GM12864 (cell line): ENCODE measurements around the gene SSU72.
"Not testable (repeated sequence)": the region's sequence is repeated elsewhere in the genome, so short reads cannot be mapped to it uniquely, and the experiment has no call there.

Source experiments
- DNase-seq: peaks from one replicate; pipeline ENCODE4 v3.0.0-alpha.2; 2011; ENCODE audit warnings: low read depth
- H3K4me3 ChIP-seq: 2 replicates; pipeline ENCODE4 v1.5.1; 2011; ENCODE audit warnings: mild to moderate bottlenecking, low read depth, low read length, control low read depth
- TF ChIP-seq, protein P1 (sequence below): IDR thresholded peaks from 2 replicates; pipeline ENCODE4 v1.5.1; 2011; ENCODE audit warnings: low read depth, mild to moderate bottlenecking, moderate library complexity, low read length, control low read depth, inconsistent platforms; ENCODE audit errors: missing control alignments

SSU72 gene

DNA sequence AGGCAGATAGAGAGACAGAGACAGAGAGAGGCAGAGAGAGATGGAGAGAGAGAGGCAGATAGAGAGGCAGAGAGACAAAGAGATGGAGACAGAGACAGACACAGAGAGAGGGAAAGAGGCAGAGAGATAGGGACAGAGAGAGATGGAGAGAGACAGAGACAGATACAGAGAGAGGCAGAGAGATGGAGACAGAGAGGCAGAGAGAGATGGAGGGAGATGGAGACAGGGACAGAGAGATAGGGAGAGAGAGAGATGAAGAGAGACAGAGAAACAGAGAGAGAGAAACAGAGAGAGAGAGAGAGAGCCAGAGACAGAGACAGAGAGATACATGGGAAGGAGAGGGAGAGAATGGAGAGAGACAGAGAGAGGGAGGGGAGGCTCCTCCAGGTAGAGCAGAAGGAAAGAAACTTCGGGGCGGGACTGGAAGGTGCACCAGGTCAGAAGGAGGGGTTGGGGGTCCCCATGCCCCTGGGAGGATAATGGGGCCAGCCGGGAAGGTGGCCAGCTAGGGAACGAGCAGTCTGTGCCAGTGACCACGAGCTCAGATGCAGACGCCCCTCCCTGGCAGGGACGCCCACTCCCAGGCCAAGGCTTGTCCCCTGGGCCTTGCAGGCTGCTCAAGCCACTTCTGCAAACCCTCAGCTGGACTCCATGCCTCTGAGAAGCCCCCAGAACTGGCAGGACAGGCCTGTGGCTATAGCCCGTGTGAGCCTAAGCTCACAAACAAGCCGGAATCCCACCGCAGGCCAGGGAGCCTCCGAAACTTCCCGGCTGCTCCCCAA lies 22.0 kb upstream of the SSU72 start:
- no peak overlapping the region for H3K4me3 ChIP-seq
- TF ChIP-seq, protein P1, sequence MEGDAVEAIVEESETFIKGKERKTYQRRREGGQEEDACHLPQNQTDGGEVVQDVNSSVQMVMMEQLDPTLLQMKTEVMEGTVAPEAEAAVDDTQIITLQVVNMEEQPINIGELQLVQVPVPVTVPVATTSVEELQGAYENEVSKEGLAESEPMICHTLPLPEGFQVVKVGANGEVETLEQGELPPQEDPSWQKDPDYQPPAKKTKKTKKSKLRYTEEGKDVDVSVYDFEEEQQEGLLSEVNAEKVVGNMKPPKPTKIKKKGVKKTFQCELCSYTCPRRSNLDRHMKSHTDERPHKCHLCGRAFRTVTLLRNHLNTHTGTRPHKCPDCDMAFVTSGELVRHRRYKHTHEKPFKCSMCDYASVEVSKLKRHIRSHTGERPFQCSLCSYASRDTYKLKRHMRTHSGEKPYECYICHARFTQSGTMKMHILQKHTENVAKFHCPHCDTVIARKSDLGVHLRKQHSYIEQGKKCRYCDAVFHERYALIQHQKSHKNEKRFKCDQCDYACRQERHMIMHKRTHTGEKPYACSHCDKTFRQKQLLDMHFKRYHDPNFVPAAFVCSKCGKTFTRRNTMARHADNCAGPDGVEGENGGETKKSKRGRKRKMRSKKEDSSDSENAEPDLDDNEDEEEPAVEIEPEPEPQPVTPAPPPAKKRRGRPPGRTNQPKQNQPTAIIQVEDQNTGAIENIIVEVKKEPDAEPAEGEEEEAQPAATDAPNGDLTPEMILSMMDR: no peak
- DNase-seq: no peak

DNA sequence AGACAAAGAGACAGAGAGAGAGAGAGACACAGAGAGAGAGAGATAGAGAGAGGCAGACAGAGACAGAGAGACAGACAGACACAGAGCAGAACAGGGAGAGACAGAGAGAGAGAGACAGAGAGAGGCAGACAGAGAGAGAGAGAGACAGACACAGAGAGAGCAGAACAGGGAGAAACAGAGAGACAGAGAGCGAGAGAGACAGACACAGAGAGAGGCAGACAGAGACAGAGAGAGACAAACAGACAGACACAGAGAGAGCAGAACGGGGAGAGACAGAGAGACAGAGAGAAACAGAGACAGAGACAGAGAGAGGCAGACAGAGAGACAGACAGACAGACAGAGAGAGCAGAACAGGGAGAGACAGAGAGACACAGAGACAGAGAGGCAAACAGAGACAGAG lies 20.7 kb upstream of the SSU72 start:
- not testable (repeated sequence) for H3K4me3 ChIP-seq, DNase-seq

DNA sequence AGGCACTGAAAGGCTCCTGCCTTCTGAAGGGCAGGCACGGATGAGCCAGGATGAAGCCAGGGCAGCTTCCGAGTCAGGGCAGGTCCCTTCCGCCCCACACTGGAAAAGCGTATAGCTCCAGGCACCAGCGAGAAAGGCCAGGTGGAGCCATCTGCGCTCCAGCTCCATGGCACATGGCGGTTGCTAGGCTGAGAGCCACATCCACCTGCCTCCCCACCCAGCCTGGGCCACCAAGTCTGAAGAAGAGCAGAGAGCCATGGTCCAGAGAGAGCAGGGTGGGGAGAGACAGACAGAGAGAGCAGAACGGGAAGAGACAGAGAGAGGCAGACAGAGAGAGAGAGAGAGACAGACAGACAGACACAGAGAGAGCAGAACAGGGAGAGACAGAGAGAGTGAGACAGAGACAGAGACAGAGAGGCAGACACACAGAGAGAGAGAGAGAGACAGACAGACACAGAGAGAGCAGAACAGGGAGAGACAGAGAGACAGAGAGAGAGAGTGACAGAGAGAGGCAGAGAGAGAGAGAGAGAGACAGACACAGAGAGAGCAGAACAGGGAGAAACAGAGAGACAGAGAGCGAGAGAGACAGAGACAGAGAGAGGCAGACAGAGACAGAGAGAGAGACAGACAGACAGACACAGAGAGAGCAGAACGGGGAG lies 20.1 kb upstream of the SSU72 start:
- H3K4me3 ChIP-seq: no peak overlapping the region
- TF ChIP-seq, protein P1: no peak
- no peak for DNase-seq

DNA sequence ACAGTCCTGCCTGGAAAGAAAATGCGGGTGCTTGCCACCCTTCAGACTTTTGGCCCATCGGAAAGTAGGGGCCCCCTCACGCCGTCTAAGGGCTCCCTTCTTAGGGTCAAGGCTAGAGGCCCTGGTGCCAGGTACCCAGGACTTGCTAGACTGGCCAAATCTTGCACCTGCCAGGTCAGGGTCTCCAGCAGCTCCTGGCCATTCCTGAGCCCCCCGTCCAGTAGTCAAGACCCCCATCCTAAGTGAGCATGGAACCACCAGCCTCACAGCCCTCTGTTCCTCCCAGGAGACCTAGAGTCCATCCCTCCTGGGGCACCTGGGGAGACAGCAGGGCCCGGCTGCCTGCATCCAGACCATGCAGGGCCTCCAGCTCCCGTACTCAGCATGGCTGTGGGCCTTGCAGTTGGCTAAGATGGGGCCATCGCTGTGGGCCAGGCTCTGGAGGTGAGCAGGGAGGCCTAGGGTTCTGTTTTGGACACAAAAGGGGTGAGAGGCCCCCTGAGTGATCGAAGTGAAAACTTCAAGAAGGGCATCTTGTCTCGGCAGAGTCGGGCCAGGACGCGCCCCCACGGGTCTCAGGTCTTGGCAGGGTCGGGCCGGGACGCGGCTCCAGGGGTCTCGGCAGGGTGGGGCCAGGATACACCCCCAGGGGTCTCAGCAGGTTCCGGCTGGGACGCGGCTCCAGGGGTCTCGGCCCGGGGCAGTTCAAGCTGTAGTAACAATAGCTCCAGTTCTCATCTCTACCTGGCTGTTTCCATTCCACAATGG lies 19.4 kb upstream of the SSU72 start:
- TF ChIP-seq, protein P1: no peak
- no peak for DNase-seq
- H3K4me3 ChIP-seq: no peak overlapping the region

DNA sequence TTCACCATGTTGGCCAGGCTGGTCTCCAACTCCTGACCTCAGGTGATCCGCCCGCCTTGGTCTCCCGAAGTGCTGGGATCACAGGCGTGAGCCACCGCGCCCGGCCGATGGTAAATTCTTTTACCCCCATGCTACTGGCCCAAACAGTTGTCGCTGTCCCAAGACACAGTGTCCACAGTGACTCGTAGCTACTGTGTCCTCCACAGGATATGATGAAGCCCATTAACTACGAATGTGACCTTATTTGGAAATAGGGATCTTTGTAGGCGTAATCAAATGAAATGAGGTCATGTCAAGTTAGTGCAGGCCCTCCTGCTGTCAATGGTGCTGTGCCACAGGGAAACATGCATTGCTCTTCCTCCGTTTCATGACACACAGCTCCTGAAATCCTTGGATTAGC lies 16.8 kb upstream of the SSU72 start:
- TF ChIP-seq, protein P1: no peak
- no peak for DNase-seq
- no peak overlapping the region for H3K4me3 ChIP-seq

DNA sequence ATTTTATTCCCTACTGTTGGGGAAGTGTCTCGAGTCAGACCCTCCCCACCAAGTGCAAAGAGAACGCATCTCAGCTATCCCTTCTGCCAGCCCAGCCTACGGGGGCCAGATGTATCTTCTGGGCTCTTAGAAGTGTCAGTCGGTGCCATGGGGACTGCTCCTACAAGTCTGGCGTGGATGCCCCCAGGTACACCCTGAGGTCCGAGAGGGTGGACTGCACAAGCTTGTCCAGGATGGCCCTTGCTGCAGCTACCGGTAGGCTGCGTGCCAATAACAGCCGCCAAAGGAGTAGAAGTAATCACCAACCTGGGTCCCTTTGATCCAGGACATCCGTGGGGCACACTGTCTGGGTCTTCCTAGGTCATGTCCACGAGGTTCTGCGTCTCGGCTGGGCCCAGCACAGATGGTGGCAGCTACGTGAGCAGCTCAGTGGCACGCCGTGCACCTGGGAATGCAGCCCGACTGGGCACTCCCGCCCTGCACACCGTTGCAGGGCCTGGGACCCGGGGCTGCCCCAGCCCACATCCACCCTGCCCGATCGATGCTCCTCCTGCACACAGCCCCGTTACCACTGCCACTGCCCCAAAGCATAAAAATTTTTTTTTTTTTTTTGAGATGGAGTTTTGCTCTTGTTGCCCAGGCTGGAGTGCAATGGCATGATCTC lies 8.8 kb upstream of the SSU72 start:
- DNase-seq: no peak
- TF ChIP-seq, protein P1: no peak
- H3K4me3 ChIP-seq: no peak overlapping the region
